ENCODE measurements around the gene DENR. TPM values are rescaled to one million over a fixed set of nuclear protein-coding genes. Genes with fewer than 3 reads are reported as not detected.
"Not testable (repeated sequence)": the region's sequence is repeated elsewhere in the genome, so short reads cannot be mapped to it uniquely, and the experiment has no call there.

The DENR gene
- total and polyA plus RNA-seq, 2 of the 8 experiments (the other 6 are each of a cell fraction or from before 2014, with no cell fraction given): 26.9 to 84.0 TPM

- Histone ChIP-seq H3K36me3 (ENCODE audit: control insufficient read depth in 2 of 4, insufficient read depth in 4 of 4, low read length in 3 of 4) (peaks cover 5 to 22% (median 15%) of the 10 kb centered on the region in 4 experiments), H3K4me2 (ENCODE audit: insufficient read depth in 1 of 2, low read depth in 2 of 2, low read length in 2 of 2) (peak overlapping the region; percentile 85 to 96), H3K27ac (ENCODE audit: low read depth, low read length) (peak overlapping the region; percentile 82), H3K79me2 (ENCODE audit: control insufficient read depth in 1 of 2, insufficient read depth in 2 of 2, low read length in 2 of 2) (peaks cover 0 to 28% of the 10 kb centered on the region in 2 experiments; a peak in 3 of 4 replicates), H3K9ac (replicated peaks in 1 of 4; ENCODE audit: extremely low read depth in 1 of 4, low read depth in 3 of 4, low read length in 3 of 4) (peak overlapping the region in 2 of 4 experiments; percentile 17 to 61; a peak in 1 of 7 replicates), H3K4me3 (ENCODE audit: extremely low read depth in 1 of 4, insufficient read depth in 2 of 4, low read depth in 3 of 4, low read length in 4 of 4) (peak overlapping the region in 2 of 4 experiments; percentile 5 to 79; a peak in 3 of 8 replicates), H2BK5ac (ENCODE audit: low read depth, low read length) (peak overlapping the region; percentile 67), H3K18ac (ENCODE audit: extremely low read depth, low read length) (peak overlapping the region; percentile 68; the same call in 1 of the 2 replicates)
- H4K5ac ChIP-seq (ENCODE audit: insufficient read length, low read depth, low read length); H2BK120ac ChIP-seq (replicated peaks; ENCODE audit: low read depth, low read length); H3K23me2 ChIP-seq (ENCODE audit: low read depth, low read length); H3K79me1 ChIP-seq (ENCODE audit: low read depth, low read length); H4K8ac ChIP-seq (ENCODE audit: extremely low read depth, insufficient read depth, low read length); H2AFZ ChIP-seq (ENCODE audit: low read length); H4K20me1 ChIP-seq (replicated peaks in 1 of 2; ENCODE audit: control insufficient read depth in 1 of 2, insufficient read depth in 2 of 2, low read length in 2 of 2); H3K14ac ChIP-seq (ENCODE audit: insufficient read length); H3K27me3 ChIP-seq (replicated peaks in 1 of 4; ENCODE audit: control insufficient read depth in 3 of 4, extremely low read depth in 1 of 4, insufficient read depth in 3 of 4, low read length in 3 of 4); H3K4ac ChIP-seq (replicated peaks; ENCODE audit: insufficient read length, low read depth, low read length); H3K9me3 ChIP-seq (ENCODE audit: insufficient read depth in 2 of 2, low read depth in 1 of 2, low read length in 1 of 2); H4K91ac ChIP-seq (replicated peaks; ENCODE audit: insufficient read length, low read length); H2AK5ac ChIP-seq (ENCODE audit: low read depth, low read length); H2BK12ac ChIP-seq (ENCODE audit: low read depth, low read length); H2BK20ac ChIP-seq (ENCODE audit: low read length); POLR2A ChIA-PET (ENCODE audit: partially characterized antibody); CTCF ChIA-PET (ENCODE audit: partially characterized antibody); H3K56ac ChIP-seq (replicated peaks; ENCODE audit: insufficient read length, low read depth, low read length); FAIRE-seq; H2BK15ac ChIP-seq (ENCODE audit: low read length); H3K23ac ChIP-seq (ENCODE audit: insufficient read length); H3K4me1 ChIP-seq (replicated peaks in 1 of 4; ENCODE audit: control insufficient read depth in 3 of 4, insufficient read depth in 4 of 4, low read length in 3 of 4): not testable (repeated sequence)
- WGBS, 2 experiments (ENCODE audit: extremely low coverage in 1 of 2, insufficient coverage in 1 of 2, insufficient read length in 1 of 2, insufficient replicate concordance in 2 of 2, low coverage in 1 of 2, low lambda C conversion rate in 2 of 2, missing lambda C conversion rate in 1 of 2): 52% methylated on average over 17 of the region's 17 CpGs; no CpG with 5 or more reads in 1 of the 2 experiments
- peak in 1 of 2 experiments; percentile 49 for DNase-seq (ENCODE audit: low read depth in 1 of 2, low spot score in 2 of 2)
Measured at GRCh38 chr12:122750781-122751515, 1.7 kb upstream of the DENR start.

All from H1 (cell line).